RWPE1 (cell line): ENCODE results near the gene PPP1R11.

ENCODE experiments used
- CTCF ChIA-PET: fragments of 350-600 bp; sonication (Branson Sonifier 250); formaldehyde crosslinking; extraction: SDS; loops from one replicate; lab custom pipeline; 2021; lab: Yijun Ruan, JAX
- POLR2A ChIA-PET: fragments of 400-600 bp; formaldehyde crosslinking; extraction: SDS; loops from one replicate; lab custom pipeline; 2020; ENCODE audit warnings: antibody characterized with exemption; ENCODE audit not compliant: low non-redundant PET; lab: Yijun Ruan, JAX
- DNase-seq: peaks from one replicate; pipeline ENCODE4 v3.0.0; 2012; ENCODE audit warnings: low spot score
- H3K27ac ChIP-seq: fragments of 450-650 bp; 2 replicates; pipeline ENCODE4 v1.5.1; 2017
- TF ChIP-seq, protein P1 (sequence below): fragments of 450-650 bp; conservative IDR thresholded peaks from 2 replicates; pipeline ENCODE4 v1.5.1; 2017; ENCODE audit warnings: low read depth, mild to moderate bottlenecking

Gene PPP1R11

GRCh38 chr6:30042476-30042875 is 24.5 kb upstream of the PPP1R11 start:
- TF ChIP-seq, protein P1, sequence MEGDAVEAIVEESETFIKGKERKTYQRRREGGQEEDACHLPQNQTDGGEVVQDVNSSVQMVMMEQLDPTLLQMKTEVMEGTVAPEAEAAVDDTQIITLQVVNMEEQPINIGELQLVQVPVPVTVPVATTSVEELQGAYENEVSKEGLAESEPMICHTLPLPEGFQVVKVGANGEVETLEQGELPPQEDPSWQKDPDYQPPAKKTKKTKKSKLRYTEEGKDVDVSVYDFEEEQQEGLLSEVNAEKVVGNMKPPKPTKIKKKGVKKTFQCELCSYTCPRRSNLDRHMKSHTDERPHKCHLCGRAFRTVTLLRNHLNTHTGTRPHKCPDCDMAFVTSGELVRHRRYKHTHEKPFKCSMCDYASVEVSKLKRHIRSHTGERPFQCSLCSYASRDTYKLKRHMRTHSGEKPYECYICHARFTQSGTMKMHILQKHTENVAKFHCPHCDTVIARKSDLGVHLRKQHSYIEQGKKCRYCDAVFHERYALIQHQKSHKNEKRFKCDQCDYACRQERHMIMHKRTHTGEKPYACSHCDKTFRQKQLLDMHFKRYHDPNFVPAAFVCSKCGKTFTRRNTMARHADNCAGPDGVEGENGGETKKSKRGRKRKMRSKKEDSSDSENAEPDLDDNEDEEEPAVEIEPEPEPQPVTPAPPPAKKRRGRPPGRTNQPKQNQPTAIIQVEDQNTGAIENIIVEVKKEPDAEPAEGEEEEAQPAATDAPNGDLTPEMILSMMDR = no peak
- H3K27ac ChIP-seq = no peak overlapping the region
- no peak for DNase-seq
- ChIA-PET POLR2A (no interaction called here), CTCF (no interaction called here)

- ChIA-PET POLR2A (no interaction called here), CTCF (no interaction called here)
- H3K27ac ChIP-seq = no peak overlapping the region
- no peak for DNase-seq
- TF ChIP-seq, protein P1 = no peak
Observed at GRCh38 chr6:30042914-30043313, 24.1 kb upstream of the PPP1R11 start.

DNA sequence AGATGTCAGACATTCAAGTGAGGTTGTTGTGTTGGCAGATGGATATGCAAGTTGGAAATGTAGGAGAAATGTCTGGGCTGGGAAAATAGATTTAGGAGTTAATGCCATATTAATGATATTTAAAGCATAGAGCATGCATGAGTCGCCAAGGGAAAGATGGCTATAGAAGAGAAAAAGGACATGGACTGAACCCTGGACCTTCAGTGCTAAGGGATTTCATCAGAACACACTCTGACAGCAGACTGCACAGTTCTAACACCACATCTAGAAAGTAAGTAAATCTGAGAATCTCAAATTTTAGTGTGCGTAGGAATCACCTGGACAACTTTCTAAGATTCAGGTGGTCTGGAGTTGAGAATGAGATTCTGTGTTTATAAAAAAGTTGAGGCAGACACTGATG is 23.3 kb upstream of the PPP1R11 start:
- no peak for DNase-seq
- ChIA-PET CTCF (no interaction called here), POLR2A (no interaction called here)
- H3K27ac ChIP-seq = no peak overlapping the region
- TF ChIP-seq, protein P1 = no peak

DNA sequence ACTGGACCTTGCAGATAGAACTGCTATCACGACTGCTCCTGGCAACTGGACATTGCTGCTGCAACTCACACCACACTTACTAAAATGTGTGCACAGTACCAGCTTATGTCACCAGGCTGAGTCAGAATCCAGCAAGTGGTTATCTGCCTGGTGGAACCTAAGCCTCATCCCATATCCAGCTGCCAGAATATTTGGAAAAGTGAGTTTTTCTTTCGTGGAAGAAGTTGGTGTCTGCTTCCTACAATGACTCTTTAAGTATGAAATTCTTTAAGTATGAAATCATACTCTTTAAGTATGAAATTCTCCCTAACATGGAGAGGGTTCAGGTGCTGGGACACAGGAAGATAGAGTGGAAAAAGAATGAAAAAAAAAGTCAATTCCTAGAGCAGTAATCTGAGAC is 22.4 kb upstream of the PPP1R11 start:
- ChIA-PET CTCF (no interaction called here), POLR2A (no interaction called here)
- no peak for DNase-seq
- no peak overlapping the region for H3K27ac ChIP-seq
- TF ChIP-seq, protein P1 = no peak

DNA sequence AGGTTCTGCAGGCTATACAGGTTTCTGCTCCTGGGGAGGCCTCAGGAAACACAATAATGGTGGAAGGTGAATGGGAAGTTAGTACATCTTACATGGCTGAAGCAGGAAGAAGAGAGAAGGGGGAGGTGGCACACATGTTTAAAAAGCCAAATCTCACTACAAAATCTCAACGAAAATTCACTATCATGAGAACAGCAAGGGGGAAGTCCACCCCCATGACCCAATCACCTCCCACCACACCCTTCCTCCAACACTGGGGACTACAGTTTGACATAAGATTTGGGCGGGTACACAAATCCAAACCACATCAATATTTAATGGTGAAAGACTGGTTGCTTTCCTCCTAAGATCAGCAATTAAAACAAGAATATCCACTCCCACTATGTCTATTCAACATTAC is 19.8 kb upstream of the PPP1R11 start:
- ChIA-PET POLR2A (no interaction called here), CTCF (no interaction called here)
- DNase-seq = no peak
- TF ChIP-seq, protein P1 = no peak
- no peak overlapping the region for H3K27ac ChIP-seq

DNA sequence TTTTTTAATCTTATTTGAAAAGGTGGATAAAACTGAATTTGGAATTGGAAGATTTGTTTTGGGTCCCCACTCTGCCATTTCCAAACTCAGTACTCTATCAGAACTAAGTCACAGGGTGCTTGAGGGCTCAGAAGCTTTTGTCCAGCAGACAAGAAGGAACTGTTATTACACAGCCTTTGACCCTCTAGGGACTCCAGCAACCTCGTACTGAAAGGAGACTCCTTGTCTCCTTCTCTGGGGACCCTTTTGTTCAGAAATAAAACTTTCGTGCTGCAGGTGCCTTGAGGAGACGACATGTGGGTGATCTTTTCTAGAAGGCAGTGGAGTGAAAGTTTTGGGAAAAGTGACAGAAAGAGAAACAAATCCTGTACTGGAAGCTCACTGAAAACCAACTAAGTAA is 13.3 kb upstream of the PPP1R11 start:
- ChIA-PET POLR2A (interaction anchor here (0.5 kb wide), 1 partner anchor 13 kb away, joined by 3 read pairs; the partner anchor contains the start of gene PPP1R11), CTCF (no interaction called here)
- TF ChIP-seq, protein P1 = no peak
- DNase-seq = no peak
- no peak overlapping the region for H3K27ac ChIP-seq

DNA sequence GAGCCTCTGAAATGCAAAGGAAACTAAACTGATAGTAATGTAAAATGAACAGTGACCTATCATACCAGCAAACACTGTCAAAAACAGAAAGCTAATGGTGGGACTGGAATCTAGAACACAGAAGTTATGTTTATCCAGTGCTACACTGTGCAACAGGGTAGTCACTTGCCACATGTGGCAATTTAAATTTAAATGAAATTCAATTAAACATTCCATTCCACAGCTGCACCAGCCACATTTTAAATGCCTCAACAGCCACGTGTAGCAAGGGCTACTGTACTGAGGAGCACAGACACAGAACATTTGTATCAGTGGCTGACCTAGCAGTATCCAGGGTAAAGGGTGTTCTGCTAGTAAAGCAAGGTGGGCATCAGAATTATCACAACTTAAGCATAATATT is 11.5 kb upstream of the PPP1R11 start:
- DNase-seq = no peak
- TF ChIP-seq, protein P1 = no peak
- H3K27ac ChIP-seq = no peak overlapping the region
- ChIA-PET POLR2A (interaction anchor here (0.6 kb wide), 1 partner anchor 179 kb away, joined by 3 read pairs; no protein-coding TSS in a partner anchor), CTCF (interaction anchor here (0.6 kb wide), 1 partner anchor 207 kb away, joined by 4 read pairs; no protein-coding TSS in a partner anchor)
